T follicular helper cell (primary cell): Measurements from ENCODE around the gene PSMD4.

Source experiments
- DNase-seq: peaks from one replicate; pipeline ENCODE4 v3.0.0-alpha.2; 2020; ENCODE audit warnings: low read depth

PSMD4 gene

GRCh38 chr1:151294742-151295462 lies 40.4 kb downstream of the PSMD4 start:
- DNase-seq: no peak

DNA sequence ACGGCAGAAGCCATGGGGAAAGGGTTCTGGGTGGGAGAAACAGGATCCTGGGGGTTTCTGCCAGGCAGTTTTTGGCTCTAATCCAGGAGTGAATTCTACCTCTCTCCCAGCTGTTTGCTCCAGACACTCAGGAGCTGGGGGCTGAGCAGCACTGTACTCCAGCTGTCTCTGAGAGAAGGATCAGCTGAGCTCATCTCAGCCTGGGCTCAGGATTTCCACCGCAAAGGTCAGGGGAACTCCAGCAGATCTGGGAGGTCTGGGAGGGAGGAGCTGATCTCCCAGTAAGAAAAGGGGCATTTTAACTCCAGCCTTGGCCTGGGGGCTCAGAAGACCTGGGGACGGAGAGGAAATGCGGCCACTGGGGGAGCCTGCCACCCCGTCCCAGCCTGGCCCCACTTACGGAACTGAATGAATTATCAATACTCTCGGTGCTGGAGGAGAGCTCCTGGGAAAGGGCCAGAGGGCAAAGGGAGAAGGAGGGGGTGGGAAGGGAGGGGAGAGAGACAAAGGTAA lies 55.3 kb downstream of the PSMD4 start:
- DNase-seq: no peak

- no peak for DNase-seq
Observed at GRCh38 chr1:151311011-151311410, 56.5 kb downstream of the PSMD4 start.

DNA sequence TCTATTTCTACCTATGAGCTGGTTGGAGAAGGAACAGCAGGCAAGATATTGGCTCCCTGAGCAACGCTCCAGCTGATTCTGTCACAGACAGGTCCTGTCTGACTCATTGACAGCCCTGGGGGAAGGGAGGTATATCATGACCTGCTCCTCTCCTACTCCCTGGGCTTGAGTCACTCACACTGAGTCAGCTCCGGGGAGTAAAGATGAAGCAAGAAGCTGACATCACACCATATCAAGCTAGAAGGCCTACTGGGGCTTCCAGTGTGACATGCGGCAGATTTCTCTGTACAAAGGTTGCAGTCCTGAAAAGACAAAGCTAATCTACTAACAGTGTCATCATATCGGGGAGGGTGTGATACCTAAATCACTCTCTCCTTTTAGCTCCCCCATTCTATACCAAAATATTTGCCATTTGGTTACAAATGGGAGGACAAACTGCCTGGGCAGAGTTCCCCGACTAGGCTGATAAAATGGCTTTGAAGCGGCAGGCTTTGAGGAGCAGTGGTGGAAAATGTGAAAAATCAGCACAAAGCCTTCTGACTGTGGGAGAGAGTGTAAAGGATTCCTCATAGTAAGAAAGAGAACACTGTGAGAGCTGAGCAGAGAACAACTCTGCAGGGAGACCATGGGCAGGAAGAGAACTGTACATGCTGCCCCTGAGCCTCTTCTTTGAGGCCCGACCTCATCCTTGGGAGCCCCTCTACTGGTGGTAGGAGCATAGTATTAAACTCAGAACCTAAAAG lies 57.2 kb downstream of the PSMD4 start:
- peak; percentile 21 for DNase-seq

- DNase-seq: no peak
Observed at GRCh38 chr1:151312411-151312810, 57.9 kb downstream of the PSMD4 start.

DNA sequence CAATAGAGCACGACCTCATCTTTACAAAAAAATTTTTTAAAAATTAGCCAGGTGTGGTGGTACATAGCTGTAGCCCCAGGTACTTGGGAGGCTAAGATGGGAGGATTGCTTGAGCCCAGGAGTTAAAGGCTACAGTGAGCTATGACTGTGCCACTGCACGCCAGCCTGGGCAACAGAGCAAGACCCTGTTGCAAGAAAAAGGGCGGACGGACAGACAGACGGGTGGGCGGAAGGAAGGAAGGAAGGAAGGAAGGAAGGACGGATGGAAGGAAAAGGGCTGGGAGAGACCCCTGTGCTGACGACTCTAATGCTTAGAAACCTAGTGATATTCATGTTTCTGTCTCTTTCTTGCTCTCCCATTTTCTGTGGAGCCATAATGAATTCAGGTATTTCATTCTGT lies 58.3 kb downstream of the PSMD4 start:
- no peak for DNase-seq

GRCh38 chr1:151313501-151313900 lies 59.0 kb downstream of the PSMD4 start:
- DNase-seq: no peak

DNA sequence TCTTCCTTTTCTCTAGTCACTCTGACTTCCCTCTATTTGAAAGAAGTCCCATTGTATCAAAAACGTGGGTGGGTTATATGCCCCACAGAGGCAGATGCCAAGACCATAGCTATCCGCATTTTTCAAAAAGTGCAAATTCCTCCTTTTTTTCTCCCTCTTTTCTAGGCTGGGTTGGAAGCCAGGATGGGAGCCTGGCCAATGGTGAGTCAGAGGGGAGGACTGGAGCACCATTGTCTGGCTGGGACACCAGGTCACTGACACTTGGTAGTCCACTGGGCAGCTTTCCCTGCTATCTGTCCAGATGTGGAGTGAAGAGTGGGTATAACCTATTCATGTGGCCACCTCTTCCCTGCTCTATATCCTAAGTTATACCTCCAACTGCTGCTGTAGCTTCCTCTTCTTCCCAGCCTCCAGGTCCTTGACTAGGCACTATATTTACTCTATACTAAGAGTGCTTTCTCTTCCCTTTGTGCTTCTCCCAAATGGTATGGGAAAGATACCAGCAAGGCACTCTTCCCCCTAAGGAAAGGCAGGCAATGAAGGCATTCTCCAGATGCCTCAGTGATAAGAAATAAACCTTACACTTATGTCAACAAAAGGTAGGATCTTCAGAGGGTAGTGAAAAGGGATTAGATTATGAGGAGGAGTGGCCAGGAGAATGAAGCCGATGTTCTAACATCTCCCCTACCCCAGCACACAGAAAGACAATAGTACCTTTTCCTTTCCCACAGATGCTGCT lies 59.8 kb downstream of the PSMD4 start:
- no peak for DNase-seq

- no peak for DNase-seq
Observed at GRCh38 chr1:151315565-151316235, 61.2 kb downstream of the PSMD4 start.
